ACHN (cell line): ENCODE results near the gene COX6B1.

ENCODE experiments used
- DNase-seq: peaks from one replicate; pipeline ENCODE4 v3.0.0-alpha.2; 2015
- in situ Hi-C: cut with HindIII; loops from 2 replicates; pipeline ENCODE4 v1.10.0; 2017; ENCODE audit warnings: low sequenced_read_pairs, low pct_ligation_motif_present, low pct_unique_long_range_greater_than_20kb

COX6B1 gene

DNA sequence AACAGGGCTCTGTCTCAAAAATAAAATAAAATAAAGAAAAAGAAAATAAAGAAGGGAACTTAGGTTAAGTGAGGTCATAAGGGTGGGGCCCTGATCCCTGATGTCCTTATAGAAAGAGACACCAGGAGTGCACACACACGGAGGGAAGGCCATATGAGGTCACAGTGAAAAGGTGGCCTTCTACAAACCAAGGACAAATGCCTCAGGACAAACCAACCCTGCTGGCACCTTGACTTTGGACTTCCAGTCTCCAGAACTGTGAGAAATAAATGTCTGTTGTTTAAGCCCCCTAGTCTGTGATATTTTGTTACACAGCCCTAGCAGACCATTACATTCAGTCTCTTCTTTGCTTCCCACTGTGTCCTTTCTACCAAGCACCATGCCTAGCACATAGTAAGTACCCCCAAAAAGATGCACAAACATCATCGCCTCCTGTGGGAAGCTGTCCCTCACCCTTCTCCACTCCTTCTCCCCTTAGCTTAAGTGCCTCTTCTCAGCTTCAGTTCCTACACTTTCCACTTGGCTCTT lies 47.8 kb downstream of the COX6B1 start:
- DNase-seq, result no peak
- in situ Hi-C loops, result no loop called here

DNA sequence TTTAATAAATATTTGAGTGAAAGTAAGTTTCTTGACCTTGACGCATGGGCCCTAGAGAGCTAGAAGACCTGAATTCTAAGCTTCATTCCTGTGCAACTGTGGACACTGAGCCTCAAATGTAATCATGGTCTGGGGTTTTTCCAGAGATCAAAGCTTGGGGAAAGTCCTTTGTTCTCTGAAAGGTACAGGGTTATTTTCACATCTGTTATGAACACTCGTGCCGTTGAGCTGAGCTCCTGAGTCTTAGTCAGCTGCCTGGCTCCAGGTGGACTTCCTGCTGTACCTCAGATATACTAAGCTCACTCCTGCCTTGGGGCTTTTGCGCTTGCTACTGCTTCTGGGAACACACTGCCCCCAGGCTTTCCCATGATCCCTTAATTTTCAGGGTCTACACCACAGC lies 48.7 kb downstream of the COX6B1 start:
- in situ Hi-C loops, result no loop called here
- no peak for DNase-seq

DNA sequence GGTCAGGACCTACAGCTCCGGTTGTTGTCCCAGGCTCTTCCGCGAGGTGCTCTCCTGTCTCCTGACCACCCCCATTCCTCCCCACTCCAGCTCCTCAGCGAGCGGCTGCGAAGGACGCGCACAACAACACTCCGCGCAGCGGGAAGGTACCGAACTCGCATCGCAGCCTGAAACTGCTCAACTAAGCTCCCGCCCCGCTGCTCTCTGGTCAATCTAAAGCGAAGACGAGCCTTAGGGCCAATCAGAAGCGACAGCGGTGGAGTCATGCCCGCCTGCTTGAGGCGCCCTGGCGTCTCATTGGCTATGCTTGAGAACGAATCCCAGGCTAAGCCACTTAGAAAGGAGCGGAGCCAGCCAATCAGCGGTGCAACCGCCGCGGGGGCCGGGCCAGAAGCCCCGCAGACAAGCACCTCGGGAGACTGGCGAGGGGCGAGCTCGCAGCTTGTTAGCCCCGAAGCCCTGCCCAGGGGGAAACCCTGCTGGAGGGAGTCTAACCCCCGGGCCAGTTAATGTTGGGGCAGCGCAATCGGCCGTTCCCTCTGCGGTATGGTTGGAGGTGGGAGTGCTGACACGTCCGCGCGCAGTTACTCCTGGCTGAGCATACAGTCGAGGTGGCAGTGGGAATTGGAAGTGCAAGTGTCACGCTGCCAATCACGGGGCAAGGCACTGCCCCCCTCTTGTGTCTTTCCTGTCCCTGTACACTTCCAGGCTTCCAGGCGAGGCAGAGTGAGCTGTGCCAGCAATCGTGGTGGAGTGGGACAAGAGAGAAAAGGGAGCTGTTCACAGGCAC lies 54.3 kb downstream of the COX6B1 start:
- in situ Hi-C loops, result no loop called here

GRCh38 chr19:35703343-35703742 lies 55.2 kb downstream of the COX6B1 start:
- DNase-seq, result no peak
- in situ Hi-C loops, result no loop called here

More for the DNA sequence above, 54.3 kb downstream of the COX6B1 start:
- DNase-seq, result peak; percentile 97

DNA sequence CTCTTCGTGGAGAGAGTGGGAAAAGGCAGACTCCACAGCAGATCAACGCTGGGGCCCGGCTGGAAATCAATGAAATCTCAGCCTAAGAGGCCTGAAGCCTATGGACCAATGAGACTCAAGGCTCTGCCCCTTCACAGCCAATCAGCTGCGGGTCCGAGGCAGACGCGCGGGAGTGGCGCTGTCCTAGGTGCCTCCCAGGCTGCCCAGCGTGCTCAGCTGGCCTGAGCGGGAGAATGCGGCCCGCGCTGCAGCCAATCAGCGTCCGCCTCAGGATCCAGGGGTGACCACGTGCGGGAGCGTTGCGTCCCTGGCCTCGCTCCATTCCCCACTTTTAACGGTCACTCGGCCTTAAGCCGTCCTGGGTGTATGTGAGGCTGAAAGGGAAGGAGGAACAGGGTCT lies 56.1 kb downstream of the COX6B1 start, which contains the start of gene ZBTB32:
ZBTB32 (plus strand) TSS at position 341 of the 400 bp plus-strand sequence. CDS start 10,069 bp downstream, outside the sequence.
- in situ Hi-C loops, result no loop called here
- DNase-seq, result no peak
